Smooth muscle cell (in vitro differentiated cells): ENCODE data around the gene NADSYN1. TPM values are rescaled to one million over a fixed set of nuclear protein-coding genes. Genes with fewer than 3 reads are reported as not detected.

ENCODE experiments used
- DNase-seq: peaks from one replicate; lab custom pipeline; 2025; ENCODE audit not compliant: unreplicated experiment; lab: John Stamatoyannopoulos, UW
- H2AFZ ChIP-seq: fragments of 200-600 bp; sonication (generic); 2 replicates; pipeline ENCODE4 v1.6.0; 2016; ENCODE audit warnings: antibody characterized with exemption, low read depth, mild to moderate bottlenecking
- H3F3A ChIP-seq: fragments of 200-600 bp; sonication (generic); 2 replicates; pipeline ENCODE4 v1.6.0; 2017; ENCODE audit warnings: antibody characterized with exemption, low read depth
- H3K27ac ChIP-seq: fragments of 200-600 bp; sonication (generic); 2 replicates; pipeline ENCODE4 v1.5.1; 2016; ENCODE audit warnings: low read depth, mild to moderate bottlenecking
- H3K27me3 ChIP-seq: fragments of 200-600 bp; sonication (generic); 2 replicates; pipeline ENCODE4 v1.6.1; 2016; ENCODE audit warnings: low read depth, mild to moderate bottlenecking
- H3K36me3 ChIP-seq: fragments of 200-600 bp; sonication (generic); 2 replicates; pipeline ENCODE4 v1.5.1; 2016; ENCODE audit warnings: low read depth
- H3K4me1 ChIP-seq: fragments of 200-600 bp; sonication (generic); 2 replicates; pipeline ENCODE4 v1.5.1; 2016; ENCODE audit warnings: low read depth
- H3K4me2 ChIP-seq: fragments of 200-600 bp; sonication (generic); 2 replicates; pipeline ENCODE4 v1.6.0; 2016; ENCODE audit warnings: mild to moderate bottlenecking
- H3K4me3 ChIP-seq: fragments of 200-600 bp; sonication (generic); 2 replicates; pipeline ENCODE4 v1.5.1; 2016; ENCODE audit warnings: mild to moderate bottlenecking
- H3K79me2 ChIP-seq: fragments of 200-600 bp; sonication (generic); 2 replicates; pipeline ENCODE4 v1.6.0; 2016; ENCODE audit warnings: low read depth, mild to moderate bottlenecking
- H3K9ac ChIP-seq: fragments of 200-600 bp; sonication (generic); 2 replicates; pipeline ENCODE4 v1.6.0; 2016; ENCODE audit warnings: low read depth
- H3K9me3 ChIP-seq: fragments of 200-600 bp; sonication (generic); replicated peaks from 2 replicates; pipeline ENCODE4 v1.5.1; 2016; ENCODE audit warnings: low read depth
- H4K20me1 ChIP-seq: fragments of 200-600 bp; sonication (generic); 2 replicates; pipeline ENCODE4 v1.6.0; 2016; ENCODE audit warnings: low read depth
- CTCF ChIP-seq: fragments of 200-600 bp; sonication (generic); IDR thresholded peaks from 2 replicates; pipeline ENCODE4 v1.5.1; 2017; ENCODE audit warnings: borderline replicate concordance, mild to moderate bottlenecking, antibody characterized with exemption; ENCODE audit not compliant: insufficient read depth, poor library complexity, severe bottlenecking
- WGBS: methylation state at CpG from one replicate; pipeline ENCODE4 v1.1.7; 2016; ENCODE audit warnings: low lambda C conversion rate; 5-methylcytosine and 5-hydroxymethylcytosine counted together
- polyA plus RNA-seq: library from polyadenylated mRNA; unstranded; fragments of >200 nt; fragmentation: Nextera tagmentation; extraction: Ambion mirVana; gene quantifications from 2 replicates; pipeline ENCODE4 v1.2.1, GENCODE V29; 2016
- total RNA-seq: library from RNA; depleted of rRNA; stranded (reverse); fragments of >200 nt; gene quantifications from 2 replicates; pipeline ENCODE4 v1.2.3, GENCODE V29; 2014

Gene NADSYN1
- total and polyA plus RNA-seq, 2 experiments from 2014 or later = 30.2 to 33.8 TPM

- WGBS = 98% methylated on average over 15 of the region's 15 CpGs
- DNase-seq = no peak
Observed at GRCh38 chr11:71502871-71503435, 50.0 kb downstream of the NADSYN1 start.

GRCh38 chr11:71504531-71504930, 51.5 kb downstream of the NADSYN1 start:
- no peak overlapping the region for H3K9ac ChIP-seq
- 69% methylated on average over 10 of the region's 10 CpGs for WGBS

More at GRCh38 chr11:71502871-71503435, 50.0 kb downstream of the NADSYN1 start:
- no peaks in the 10 kb centered on the region for H3K4me1 ChIP-seq
- no peak overlapping the region for H3K27ac ChIP-seq
- no peak overlapping the region for H3K4me3 ChIP-seq
- no peaks in the 10 kb centered on the region for H3K27me3 ChIP-seq
- no peak for TF ChIP-seq CTCF
- no peaks in the 10 kb centered on the region for H3K79me2 ChIP-seq
- H3K36me3 ChIP-seq = peaks cover 10% of the 10 kb centered on the region
- no peak overlapping the region for H2AFZ ChIP-seq
- H3F3A ChIP-seq = no peaks in the 10 kb centered on the region
- no peaks in the 10 kb centered on the region for H4K20me1 ChIP-seq
- H3K4me2 ChIP-seq = no peak overlapping the region
- H3K9me3 ChIP-seq = peaks cover under 1% of the 10 kb centered on the region
- no peak overlapping the region for H3K9ac ChIP-seq

GRCh38 chr11:71505001-71505400, 52.0 kb downstream of the NADSYN1 start:
- H2AFZ ChIP-seq = no peak overlapping the region
- WGBS = 83% methylated on average over 2 of the region's 2 CpGs
- H4K20me1 ChIP-seq = no peaks in the 10 kb centered on the region
- H3K9me3 ChIP-seq = peaks cover 14% of the 10 kb centered on the region
- H3F3A ChIP-seq = no peaks in the 10 kb centered on the region
- H3K9ac ChIP-seq = no peak overlapping the region
- no peak overlapping the region for H3K4me2 ChIP-seq
- H3K4me1 ChIP-seq = no peaks in the 10 kb centered on the region
- H3K4me3 ChIP-seq = no peak overlapping the region
- H3K36me3 ChIP-seq = no peaks in the 10 kb centered on the region
- no peak for TF ChIP-seq CTCF
- no peak overlapping the region for H3K27ac ChIP-seq
- no peak for DNase-seq
- no peaks in the 10 kb centered on the region for H3K79me2 ChIP-seq
- H3K27me3 ChIP-seq = no peaks in the 10 kb centered on the region

More at GRCh38 chr11:71504531-71504930, 51.5 kb downstream of the NADSYN1 start:
- H3K4me2 ChIP-seq = no peak overlapping the region
- no peaks in the 10 kb centered on the region for H3K79me2 ChIP-seq
- no peak overlapping the region for H3K27ac ChIP-seq
- peaks cover 14% of the 10 kb centered on the region for H3K9me3 ChIP-seq
- H2AFZ ChIP-seq = no peak overlapping the region
- no peak for DNase-seq
- H3K36me3 ChIP-seq = no peaks in the 10 kb centered on the region
- H3K27me3 ChIP-seq = no peaks in the 10 kb centered on the region
- TF ChIP-seq CTCF = no peak
- H4K20me1 ChIP-seq = no peaks in the 10 kb centered on the region
- no peak overlapping the region for H3K4me3 ChIP-seq
- H3K4me1 ChIP-seq = no peaks in the 10 kb centered on the region
- no peaks in the 10 kb centered on the region for H3F3A ChIP-seq

GRCh38 chr11:71505781-71506180, 52.8 kb downstream of the NADSYN1 start:
- 83% methylated on average over 9 of the region's 9 CpGs for whole genome bisulfite sequencing

More at GRCh38 chr11:71505781-71506180, 52.8 kb downstream of the NADSYN1 start:
- no peaks in the 10 kb centered on the region for H3F3A ChIP-seq
- no peak overlapping the region for H3K4me3 ChIP-seq
- no peaks in the 10 kb centered on the region for H3K36me3 ChIP-seq
- no peak overlapping the region for H3K4me2 ChIP-seq
- H3K9ac ChIP-seq = no peak overlapping the region
- H3K27me3 ChIP-seq = no peaks in the 10 kb centered on the region
- no peak for DNase-seq
- no peaks in the 10 kb centered on the region for H4K20me1 ChIP-seq
- H2AFZ ChIP-seq = no peak overlapping the region
- no peaks in the 10 kb centered on the region for H3K79me2 ChIP-seq
- H3K27ac ChIP-seq = no peak overlapping the region
- no peak for TF ChIP-seq CTCF
- peaks cover 14% of the 10 kb centered on the region for H3K9me3 ChIP-seq
- no peaks in the 10 kb centered on the region for H3K4me1 ChIP-seq
